Heart left ventricle (tissue), 16 donors: Measurements from ENCODE around the gene ARID5A. TPM values are rescaled to one million over a fixed set of nuclear protein-coding genes. Genes with fewer than 3 reads are reported as not detected.

Experiments
- ATAC-seq, 4 donors: fragments of 200-7000 bp; cut with Tn5 transposase; one replicate each; pipeline ENCODE4 v1.9.1; 2020 to 2022; ENCODE audit warnings: moderate library complexity in 4 of 4, mild to moderate bottlenecking in 3 of 4, moderate number of reproducible peaks in 1 of 4
- DNase-seq, 5 donors: peaks; one replicate each; pipeline ENCODE4 v3.0.0-alpha.2; 2020
- H3K27ac ChIP-seq, 12 donors: fragments of 200-600 bp; sonication (generic) in 4 of 12; one replicate each; pipeline versions ENCODE4 v1.5.0 to v1.8.0; 2016 to 2022; ENCODE audit warnings: mild to moderate bottlenecking in 2 of 12
- H3K27me3 ChIP-seq, 9 donors: fragments of 200-600 bp; sonication (generic) in 2 of 9; one replicate each; pipeline versions ENCODE4 v1.5.1 to v1.8.0; 2016 to 2022; ENCODE audit warnings: mild to moderate bottlenecking in 3 of 9
- H3K36me3 ChIP-seq, 9 donors: fragments of 200-600 bp; sonication (generic) in 2 of 9; one replicate each; pipeline versions ENCODE4 v1.5.0 to v1.8.0; 2018 to 2022; ENCODE audit warnings: mild to moderate bottlenecking in 2 of 9
- H3K4me1 ChIP-seq, 12 donors: fragments of 200-600 bp; sonication (generic) in 4 of 12; one replicate each; pipeline versions ENCODE4 v1.5.0 to v1.8.0; 2016 to 2022; ENCODE audit warnings: mild to moderate bottlenecking in 3 of 12
- H3K4me3 ChIP-seq, 12 donors: fragments of 200-600 bp; sonication (generic) in 4 of 12; one replicate each; pipeline versions ENCODE4 v1.5.0 to v1.8.0; 2017 to 2022; ENCODE audit warnings: mild to moderate bottlenecking in 9 of 12, moderate library complexity in 4 of 12
- H3K9me3 ChIP-seq, 12 donors: fragments of 200-600 bp; sonication (generic) in 4 of 12; one replicate each; pipeline versions ENCODE4 v1.5.0 to v1.8.0; 2016 to 2022; ENCODE audit warnings: mild to moderate bottlenecking in 1 of 12
- CTCF ChIP-seq, 12 donors: fragments of 200-600 bp; sonication (generic) in 4 of 12; IDR thresholded peaks; one replicate each; pipeline versions ENCODE4 v1.5.0 to v1.8.0; 2018 to 2022; ENCODE audit warnings: antibody characterized with exemption in 12 of 12, mild to moderate bottlenecking in 5 of 12
- POLR2A ChIP-seq, 2 donors: fragments of 450-650 bp; IDR thresholded peaks; one replicate each; pipeline ENCODE4 v1.6.1; 2017; ENCODE audit warnings: antibody characterized with exemption in 2 of 2, mild to moderate bottlenecking in 2 of 2, moderate library complexity in 2 of 2
- whole genome bisulfite sequencing, 4 donors: extraction: QIAGEN DNeasy Blood & Tissue Kit in 2 of 4; methylation state at CpG; one replicate each; pipeline versions ENCODE4 v1.1.5 to v1.1.7; 2013 to 2018; 5-methylcytosine and 5-hydroxymethylcytosine counted together
- intact Hi-C, 10 donors: fragments of 100-400 bp; cut with DNase I; formaldehyde crosslinking; loops; one replicate each; pipeline versions ENCODE4 v1.11.1 to v1.14.2; 2022
- polyA plus RNA-seq, 2 donors: library from polyadenylated mRNA; stranded (reverse); fragments of 200-250 nt; gene quantifications; one replicate each; pipeline ENCODE4 v1.2.3, GENCODE V29; 2013
- total RNA-seq, 9 donors: library from RNA; depleted of rRNA in 2 of 9; stranded (reverse); fragments of >200 nt in 2 of 9; fragmentation: NEBNext Ultra II Directional in 3 of 9; extraction: Animal tissue kit (Norgen Biotek cat#: 25700) in 3 of 9; gene quantifications; one replicate each; pipeline versions ENCODE4 v1.1.0 to v1.2.4, GENCODE V29; 2016 to 2023
- donor health status: ischemic (EF 13 %, LVEDD 7.1; RV severe dilation, severe dysfunction).
- donor health status: healthy with polysubstance abuse.
- donor health status: DM: no; HTN: yes; CAD: no.
- donor health status: DM: no; HTN: no; CAD: no.
- donor health status: ischemic (EF 25% LVEDD 6.9; RV normal size, moderate dysfunction).
- donor health status: ischemic (EF 25% LVEDD 5.7; RV mildly dilated, moderate dysfunction).
- donor health status: healthy.
- donor health status: DM: yes; HTN: yes; CAD: no.
- donor health status: ischemic (EF 35%, LVEDD 5.7; RV mildly dilated, moderate dysfunction).
- donor health status: nonischemic (EF 11% LVEDD 7.7; RV severe dilation, severe dysfunction).
- donor health status: DM: yes; HTN: yes; CAD: no.
- donor health status: PGD.
- donor health status: ischemic (EF 29% LVEDD 5.4; RV normal size, mild dysfunction).
- donor health status: nonischemic (EF 23%, LVEDD 6.1; RV moderate dilation, normal function).

ARID5A gene
- total and polyA plus RNA-seq, 11 donors = 13.3 to 50.2 (median 35.6) TPM

- intact Hi-C loops = no loop called here
- no peak for ATAC-seq
- H3K4me1 ChIP-seq = peaks cover 0 to 2% (median 0%) of the 10 kb centered on the region in 12 donors
- WGBS, 4 donors = 53 to 83% (median 63%) methylated on average over 3 of the region's 3 CpGs
- no peak for TF ChIP-seq CTCF (IDR thresholded peaks at IDR 0.05)
- no peak for TF ChIP-seq POLR2A (IDR thresholded peaks at IDR 0.05)
- no peak overlapping the region for H3K27ac ChIP-seq
- DNase-seq = no peak
- no peaks in the 10 kb centered on the region for H3K27me3 ChIP-seq
- no peaks in the 10 kb centered on the region for H3K9me3 ChIP-seq
- no peak overlapping the region for H3K4me3 ChIP-seq
- peaks cover 0 to 6% (median 0%) of the 10 kb centered on the region in 9 donors for H3K36me3 ChIP-seq
Observed at GRCh38 chr2:96578731-96579130, 42.2 kb downstream of the ARID5A start.

- H3K4me3 ChIP-seq = no peak overlapping the region
- intact Hi-C loops = no loop called here
- TF ChIP-seq CTCF (IDR thresholded peaks at IDR 0.05) (no peak), POLR2A (IDR thresholded peaks at IDR 0.05) (no peak)
- no peaks in the 10 kb centered on the region for H3K9me3 ChIP-seq
- H3K27ac ChIP-seq = no peak overlapping the region
- WGBS, 4 donors = 97 to 99% (median 98%) methylated on average over 2 of the region's 2 CpGs
- H3K36me3 ChIP-seq = peaks cover 0 to 7% (median 0%) of the 10 kb centered on the region in 9 donors
- peaks cover 0 to 6% (median 0%) of the 10 kb centered on the region in 12 donors for H3K4me1 ChIP-seq
- no peak for DNase-seq
- no peak for ATAC-seq
- no peaks in the 10 kb centered on the region for H3K27me3 ChIP-seq
Observed at GRCh38 chr2:96579422-96579821, 42.9 kb downstream of the ARID5A start.

GRCh38 chr2:96580771-96581170, 44.2 kb downstream of the ARID5A start:
- TF ChIP-seq POLR2A (IDR thresholded peaks at IDR 0.05) = no peak
- peak in 4 of 12 donors; percentile 7 to 46 (median 36) for TF ChIP-seq CTCF (IDR thresholded peaks at IDR 0.05)
- Histone ChIP-seq H3K4me3 (no peak overlapping the region), H3K27me3 (no peaks in the 10 kb centered on the region), H3K27ac (no peak overlapping the region), H3K4me1 (peaks cover 0 to 6% (median 0%) of the 10 kb centered on the region in 12 donors), H3K9me3 (no peaks in the 10 kb centered on the region), H3K36me3 (peaks cover 0 to 10% (median 0%) of the 10 kb centered on the region in 9 donors)
- ATAC-seq (peak in 2 of 4 donors; percentile 59 to 68), DNase-seq (no peak)
- WGBS, 4 donors = 77 to 92% (median 86%) methylated on average over 4 of the region's 4 CpGs
- intact Hi-C loops = no loop called here

- 59 to 65% (median 62%) methylated on average over 4 of the region's 4 CpGs for WGBS, 4 donors
- peak in 3 of 4 donors; percentile 69 to 81 (median 75) for ATAC-seq
- Histone ChIP-seq H3K27ac (no peak overlapping the region), H3K9me3 (no peaks in the 10 kb centered on the region), H3K4me1 (peaks cover 0 to 6% (median 0%) of the 10 kb centered on the region in 12 donors), H3K27me3 (no peaks in the 10 kb centered on the region), H3K4me3 (no peak overlapping the region), H3K36me3 (peaks cover 0 to 10% (median 0%) of the 10 kb centered on the region in 9 donors)
- intact Hi-C loops = no loop called here
- TF ChIP-seq POLR2A (IDR thresholded peaks at IDR 0.05) (no peak), CTCF (IDR thresholded peaks at IDR 0.05) (no peak)
- DNase-seq = no peak
Observed at GRCh38 chr2:96584017-96584416, 47.5 kb downstream of the ARID5A start.
